Neural cell (in vitro differentiated cells): ENCODE data around the gene TFCP2L1. TPM values are rescaled to one million over a fixed set of nuclear protein-coding genes. Genes with fewer than 3 reads are reported as not detected.

Experiments
- H2AFZ ChIP-seq: fragments of 200-600, 300-800 bp; sonication (generic), shearing (Covaris generic); 2 replicates; pipeline ENCODE4 v1.6.0; 2014; ENCODE audit warnings: low read depth, mild to moderate bottlenecking, antibody characterized with exemption, low read length, moderate library complexity
- H3F3A ChIP-seq: fragments of 200-600 bp; shearing (Covaris generic); 2 replicates; pipeline ENCODE4 v1.6.1; 2016; ENCODE audit warnings: mild to moderate bottlenecking, moderate library complexity, mixed read lengths, antibody characterized with exemption, low read length; ENCODE audit not compliant: insufficient read depth, poor library complexity, severe bottlenecking
- H3K27ac ChIP-seq: fragments of 200-600, 300-800 bp; sonication (generic), shearing (Covaris generic); 2 replicates; pipeline ENCODE4 v1.5.1; 2014; ENCODE audit warnings: mild to moderate bottlenecking, low read length, moderate library complexity
- H3K27me3 ChIP-seq: fragments of 300-800, 200-600 bp; sonication (generic), shearing (Covaris generic); 2 replicates; pipeline ENCODE4 v1.6.0; 2014; ENCODE audit warnings: mild to moderate bottlenecking, low read depth, low read length, moderate library complexity; ENCODE audit not compliant: insufficient read depth
- H3K36me3 ChIP-seq: fragments of 300-800, 200-600 bp; sonication (generic), shearing (Covaris generic); 2 replicates; pipeline ENCODE4 v1.5.1; 2014; ENCODE audit warnings: mild to moderate bottlenecking, antibody characterized with exemption, low read length, moderate library complexity; ENCODE audit not compliant: insufficient read depth
- H3K4me2 ChIP-seq: fragments of 300-800, 200-600 bp; sonication (generic), shearing (Covaris generic); 2 replicates; pipeline ENCODE4 v1.6.0; 2014; ENCODE audit warnings: mild to moderate bottlenecking, low read length
- H3K4me3 ChIP-seq: fragments of 300-800, 200-600 bp; sonication (generic), shearing (Covaris generic); 2 replicates; pipeline ENCODE4 v1.5.1; 2014; ENCODE audit warnings: mild to moderate bottlenecking, low read length, moderate library complexity
- H3K79me2 ChIP-seq: fragments of 200-600 bp; shearing (Covaris generic); replicated peaks from 2 replicates; pipeline ENCODE4 v1.6.0; 2014; ENCODE audit warnings: mild to moderate bottlenecking, low read length, moderate library complexity; ENCODE audit not compliant: insufficient read depth
- H3K9ac ChIP-seq: fragments of 300-800, 200-600 bp; sonication (generic), shearing (Covaris generic); 2 replicates; pipeline ENCODE4 v1.6.1; 2016; ENCODE audit warnings: mild to moderate bottlenecking, low read length, mixed read lengths
- H3K9me2 ChIP-seq: fragments of 200-600 bp; shearing (Covaris generic); 2 replicates; pipeline ENCODE4 v1.6.1; 2016; ENCODE audit warnings: mild to moderate bottlenecking, low read length, mixed read lengths; ENCODE audit not compliant: insufficient read depth
- H3K9me3 ChIP-seq: fragments of 200-600, 300-800 bp; sonication (generic), shearing (Covaris generic); 2 replicates; pipeline ENCODE4 v1.6.1; 2016; ENCODE audit warnings: mild to moderate bottlenecking, mixed run types, low read length, moderate library complexity, mixed read lengths
- H4K20me1 ChIP-seq: fragments of 200-600 bp; shearing (Covaris generic); 2 replicates; pipeline ENCODE4 v1.6.1; 2016; ENCODE audit warnings: mild to moderate bottlenecking, mixed run types; ENCODE audit not compliant: insufficient read depth
- CTCF ChIP-seq: fragments of 450-650 bp; IDR thresholded peaks from 2 replicates; pipeline ENCODE4 v1.5.1; 2014; ENCODE audit warnings: antibody characterized with exemption, mild to moderate bottlenecking, moderate library complexity; ENCODE audit not compliant: poor library complexity, severe bottlenecking
- EP300 ChIP-seq: fragments of 450-650 bp; conservative IDR thresholded peaks from 2 replicates; pipeline ENCODE4 v1.6.1; 2014; ENCODE audit warnings: antibody characterized with exemption, mild to moderate bottlenecking, moderate library complexity; ENCODE audit not compliant: poor library complexity, severe bottlenecking
- EZH2 ChIP-seq: fragments of 200-600, 300-800 bp; shearing (Covaris generic), sonication (generic); IDR thresholded peaks from 2 replicates; pipeline ENCODE4 v1.6.1; 2014; ENCODE audit warnings: antibody characterized with exemption, low read length, borderline replicate concordance, mild to moderate bottlenecking; ENCODE audit not compliant: insufficient read depth, poor library complexity, severe bottlenecking
- MXI1 ChIP-seq: fragments of 450-650 bp; conservative IDR thresholded peaks from 2 replicates; pipeline ENCODE4 v1.6.1; 2014; ENCODE audit warnings: antibody characterized with exemption, mild to moderate bottlenecking; ENCODE audit not compliant: poor library complexity, severe bottlenecking
- POLR2AphosphoS5 ChIP-seq: IDR thresholded peaks from 2 replicates; pipeline ENCODE4 v1.6.1; 2012
- RAD21 ChIP-seq: fragments of 450-650 bp; conservative IDR thresholded peaks from 2 replicates; pipeline ENCODE4 v1.6.1; 2014; ENCODE audit warnings: antibody characterized with exemption, mild to moderate bottlenecking, moderate library complexity
- REST ChIP-seq: IDR thresholded peaks from 2 replicates; pipeline ENCODE4 v1.6.1; 2012; ENCODE audit warnings: borderline replicate concordance
- SMC3 ChIP-seq: fragments of 450-650 bp; conservative IDR thresholded peaks from 2 replicates; pipeline ENCODE4 v1.6.1; 2014; ENCODE audit warnings: antibody characterized with exemption, mild to moderate bottlenecking, moderate library complexity; ENCODE audit not compliant: poor library complexity
- TAF1 ChIP-seq: IDR thresholded peaks from 2 replicates; pipeline ENCODE4 v1.6.1; 2012; ENCODE audit warnings: low read depth
- polyA plus RNA-seq: library from polyadenylated mRNA; depleted of rRNA; stranded (reverse); fragments of >200 nt; gene quantifications from 2 replicates; pipeline ENCODE4 v1.2.3, GENCODE V29; 2014

Gene TFCP2L1
- polyA plus RNA-seq, 1 donor from 2014 or later: 0.04 TPM

GRCh38 chr2:121209014-121209610 lies 75.9 kb downstream of the TFCP2L1 start:
- H3K79me2 ChIP-seq: no peaks in the 10 kb centered on the region
- H3K9me2 ChIP-seq: no peaks in the 10 kb centered on the region
- no peaks in the 10 kb centered on the region for H3K27me3 ChIP-seq
- H3F3A ChIP-seq: no peaks in the 10 kb centered on the region
- no peak overlapping the region for H3K4me2 ChIP-seq
- H4K20me1 ChIP-seq: no peaks in the 10 kb centered on the region
- H3K36me3 ChIP-seq: no peaks in the 10 kb centered on the region
- no peak for TF ChIP-seq POLR2AphosphoS5
- no peak for TF ChIP-seq REST
- no peak for TF ChIP-seq RAD21
- no peak for TF ChIP-seq EP300
- no peak for TF ChIP-seq EZH2
- TF ChIP-seq SMC3: no peak
- TF ChIP-seq MXI1: no peak
- no peak for TF ChIP-seq CTCF
- TF ChIP-seq TAF1: no peak
- H3K4me3 ChIP-seq: no peak overlapping the region
- no peak overlapping the region for H2AFZ ChIP-seq
- H3K9me3 ChIP-seq: no peaks in the 10 kb centered on the region
- H3K9ac ChIP-seq: no peak overlapping the region
- H3K27ac ChIP-seq: no peak overlapping the region

- Histone ChIP-seq H3K9me3 (no peaks in the 10 kb centered on the region), H3K4me3 (no peak overlapping the region), H3K9ac (no peak overlapping the region), H3K4me2 (no peak overlapping the region), H2AFZ (no peak overlapping the region), H3F3A (no peaks in the 10 kb centered on the region), H3K79me2 (no peaks in the 10 kb centered on the region), H3K27me3 (no peaks in the 10 kb centered on the region), H3K27ac (no peak overlapping the region), H3K9me2 (no peaks in the 10 kb centered on the region), H3K36me3 (no peaks in the 10 kb centered on the region), H4K20me1 (no peaks in the 10 kb centered on the region)
- TF ChIP-seq RAD21: no peak
- no peak for TF ChIP-seq POLR2AphosphoS5
- TF ChIP-seq EP300: no peak
- no peak for TF ChIP-seq MXI1
- no peak for TF ChIP-seq CTCF
- no peak for TF ChIP-seq REST
- no peak for TF ChIP-seq EZH2
- no peak for TF ChIP-seq SMC3
- no peak for TF ChIP-seq TAF1
Measured at GRCh38 chr2:121207494-121207893, 77.5 kb downstream of the TFCP2L1 start.
